ENCODE data around the gene PRR23E. TPM values are rescaled to one million over a fixed set of nuclear protein-coding genes. Genes with fewer than 3 reads are reported as not detected.

Gene PRR23E
- polyA plus RNA-seq, 1 donor from 2014 or later = not detected

DNA sequence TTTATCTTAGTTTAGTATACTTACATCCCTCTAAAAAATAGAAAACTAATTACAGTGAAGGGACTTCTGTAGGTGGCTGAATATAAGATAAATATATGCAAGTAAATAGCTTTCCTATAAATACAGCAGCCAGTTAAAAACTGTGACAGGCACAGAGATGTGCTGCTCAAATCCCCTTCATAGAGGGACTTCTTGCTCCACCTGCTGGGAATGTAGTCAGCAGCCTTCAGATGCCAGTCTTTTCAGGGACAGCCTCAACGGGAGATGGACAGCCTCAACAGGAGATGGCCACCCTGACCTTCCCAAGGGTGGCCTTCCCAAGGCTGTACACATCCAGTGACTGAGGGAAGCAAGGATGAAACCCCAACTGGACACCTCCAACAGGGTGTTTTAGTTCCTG is 15.7 kb upstream of the PRR23E start:
- H3K36me3 ChIP-seq (ENCODE audit: insufficient read depth, low read length) = no peaks in the 10 kb centered on the region
- H2AFZ ChIP-seq (ENCODE audit: low read depth, low read length) = no peak overlapping the region
- H4K20me1 ChIP-seq (ENCODE audit: insufficient read depth) = no peaks in the 10 kb centered on the region
- no peaks in the 10 kb centered on the region for H3K79me2 ChIP-seq (replicated peaks; ENCODE audit: insufficient read depth, low read length)
- no peaks in the 10 kb centered on the region for H3F3A ChIP-seq (ENCODE audit: insufficient read depth, low read length, poor library complexity, severe bottlenecking)
- H3K27me3 ChIP-seq (ENCODE audit: insufficient read depth, low read depth, low read length) = no peaks in the 10 kb centered on the region
- H3K4me3 ChIP-seq (ENCODE audit: low read length) = no peak overlapping the region
- TF ChIP-seq RAD21 (conservative IDR thresholded peaks at IDR 0.05) (no peak), SMC3 (conservative IDR thresholded peaks at IDR 0.05; ENCODE audit: poor library complexity) (no peak), REST (IDR thresholded peaks at IDR 0.05; ENCODE audit: borderline replicate concordance) (no peak), MXI1 (conservative IDR thresholded peaks at IDR 0.05; ENCODE audit: poor library complexity, severe bottlenecking) (no peak), EP300 (conservative IDR thresholded peaks at IDR 0.05; ENCODE audit: poor library complexity, severe bottlenecking) (no peak), EZH2 (IDR thresholded peaks at IDR 0.05; ENCODE audit: borderline replicate concordance, insufficient read depth, low read length, poor library complexity, severe bottlenecking) (no peak)
- H3K27ac ChIP-seq (ENCODE audit: low read length) = no peak overlapping the region
- H3K9me3 ChIP-seq (ENCODE audit: low read length) = no peaks in the 10 kb centered on the region
- no peak overlapping the region for H3K4me2 ChIP-seq (ENCODE audit: low read length)
- H3K9ac ChIP-seq (ENCODE audit: low read length) = no peak overlapping the region
- no peaks in the 10 kb centered on the region for H3K9me2 ChIP-seq (ENCODE audit: insufficient read depth, low read length)

GRCh38 chr3:127180859-127181258 is 12.1 kb upstream of the PRR23E start:
- H3K79me2 ChIP-seq (replicated peaks; ENCODE audit: insufficient read depth, low read length) = no peaks in the 10 kb centered on the region
- no peaks in the 10 kb centered on the region for H3K9me2 ChIP-seq (ENCODE audit: insufficient read depth, low read length)
- H3K4me2 ChIP-seq (ENCODE audit: low read length) = no peak overlapping the region
- no peaks in the 10 kb centered on the region for H3K36me3 ChIP-seq (ENCODE audit: insufficient read depth, low read length)
- H3K27ac ChIP-seq (ENCODE audit: low read length) = no peak overlapping the region
- no peaks in the 10 kb centered on the region for H3F3A ChIP-seq (ENCODE audit: insufficient read depth, low read length, poor library complexity, severe bottlenecking)
- no peak overlapping the region for H2AFZ ChIP-seq (ENCODE audit: low read depth, low read length)
- H3K27me3 ChIP-seq (ENCODE audit: insufficient read depth, low read depth, low read length) = no peaks in the 10 kb centered on the region
- H3K9ac ChIP-seq (ENCODE audit: low read length) = no peak overlapping the region
- no peaks in the 10 kb centered on the region for H3K9me3 ChIP-seq (ENCODE audit: low read length)
- TF ChIP-seq POLR2AphosphoS5 (IDR thresholded peaks at IDR 0.05) (no peak), RAD21 (conservative IDR thresholded peaks at IDR 0.05) (no peak), REST (IDR thresholded peaks at IDR 0.05; ENCODE audit: borderline replicate concordance) (no peak), MXI1 (conservative IDR thresholded peaks at IDR 0.05; ENCODE audit: poor library complexity, severe bottlenecking) (no peak), TAF1 (IDR thresholded peaks at IDR 0.05; ENCODE audit: low read depth) (no peak)
- H3K4me3 ChIP-seq (ENCODE audit: low read length) = no peak overlapping the region
- H4K20me1 ChIP-seq (ENCODE audit: insufficient read depth) = no peaks in the 10 kb centered on the region
